Embryonic facial prominence (tissue), 1 donor: ENCODE data around the gene TMEM240.

Experiments
- DNase-seq: peaks from one replicate; pipeline ENCODE4 v3.0.0-alpha.2; 2016; ENCODE audit errors: extremely low spot score

TMEM240 gene

DNA sequence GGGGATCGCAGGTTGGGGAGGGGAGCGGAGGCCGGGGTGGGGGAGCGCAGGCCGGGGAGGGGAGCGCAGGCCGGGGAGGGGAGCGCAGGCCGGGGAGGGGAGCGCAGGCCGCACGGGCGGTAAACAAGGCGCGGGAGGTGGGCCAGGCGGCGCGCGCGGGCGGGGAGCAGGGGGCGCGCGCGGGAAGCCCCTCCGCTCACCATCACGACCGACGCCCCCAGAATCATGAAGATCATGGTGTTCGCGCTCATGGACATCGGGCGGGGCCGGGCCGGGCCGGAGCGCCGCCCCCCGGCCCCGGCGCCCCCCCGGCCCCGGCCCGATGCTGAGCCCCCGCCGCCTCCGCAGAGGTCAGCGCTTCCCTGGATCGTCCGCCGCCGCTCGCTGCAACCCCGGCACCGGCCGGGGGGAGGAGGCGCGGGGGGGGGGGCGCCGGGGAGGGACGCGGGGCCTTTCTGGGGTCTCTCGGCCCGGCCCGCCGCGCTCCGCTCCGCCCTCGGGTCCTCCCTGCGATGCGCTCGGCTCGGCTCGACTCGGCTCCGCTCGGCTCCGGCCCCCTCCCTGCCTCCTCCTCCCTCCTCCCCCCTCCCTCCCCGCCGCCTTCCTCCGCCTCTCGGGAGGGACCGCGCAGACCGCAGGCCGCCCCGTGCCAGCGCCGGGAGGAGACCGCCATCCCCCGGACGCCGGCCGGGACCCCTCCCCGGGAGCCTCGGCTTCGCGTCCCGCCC, at the start of gene TMEM240:
TMEM240 (minus strand) TSS at position 535 of the 728 bp plus-strand sequence; CDS start at position 257, 278 bp downstream.
- peak; percentile 65 for DNase-seq

DNA sequence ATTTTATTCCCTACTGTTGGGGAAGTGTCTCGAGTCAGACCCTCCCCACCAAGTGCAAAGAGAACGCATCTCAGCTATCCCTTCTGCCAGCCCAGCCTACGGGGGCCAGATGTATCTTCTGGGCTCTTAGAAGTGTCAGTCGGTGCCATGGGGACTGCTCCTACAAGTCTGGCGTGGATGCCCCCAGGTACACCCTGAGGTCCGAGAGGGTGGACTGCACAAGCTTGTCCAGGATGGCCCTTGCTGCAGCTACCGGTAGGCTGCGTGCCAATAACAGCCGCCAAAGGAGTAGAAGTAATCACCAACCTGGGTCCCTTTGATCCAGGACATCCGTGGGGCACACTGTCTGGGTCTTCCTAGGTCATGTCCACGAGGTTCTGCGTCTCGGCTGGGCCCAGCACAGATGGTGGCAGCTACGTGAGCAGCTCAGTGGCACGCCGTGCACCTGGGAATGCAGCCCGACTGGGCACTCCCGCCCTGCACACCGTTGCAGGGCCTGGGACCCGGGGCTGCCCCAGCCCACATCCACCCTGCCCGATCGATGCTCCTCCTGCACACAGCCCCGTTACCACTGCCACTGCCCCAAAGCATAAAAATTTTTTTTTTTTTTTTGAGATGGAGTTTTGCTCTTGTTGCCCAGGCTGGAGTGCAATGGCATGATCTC, 43.1 kb upstream of the TMEM240 start:
- no peak for DNase-seq

DNA sequence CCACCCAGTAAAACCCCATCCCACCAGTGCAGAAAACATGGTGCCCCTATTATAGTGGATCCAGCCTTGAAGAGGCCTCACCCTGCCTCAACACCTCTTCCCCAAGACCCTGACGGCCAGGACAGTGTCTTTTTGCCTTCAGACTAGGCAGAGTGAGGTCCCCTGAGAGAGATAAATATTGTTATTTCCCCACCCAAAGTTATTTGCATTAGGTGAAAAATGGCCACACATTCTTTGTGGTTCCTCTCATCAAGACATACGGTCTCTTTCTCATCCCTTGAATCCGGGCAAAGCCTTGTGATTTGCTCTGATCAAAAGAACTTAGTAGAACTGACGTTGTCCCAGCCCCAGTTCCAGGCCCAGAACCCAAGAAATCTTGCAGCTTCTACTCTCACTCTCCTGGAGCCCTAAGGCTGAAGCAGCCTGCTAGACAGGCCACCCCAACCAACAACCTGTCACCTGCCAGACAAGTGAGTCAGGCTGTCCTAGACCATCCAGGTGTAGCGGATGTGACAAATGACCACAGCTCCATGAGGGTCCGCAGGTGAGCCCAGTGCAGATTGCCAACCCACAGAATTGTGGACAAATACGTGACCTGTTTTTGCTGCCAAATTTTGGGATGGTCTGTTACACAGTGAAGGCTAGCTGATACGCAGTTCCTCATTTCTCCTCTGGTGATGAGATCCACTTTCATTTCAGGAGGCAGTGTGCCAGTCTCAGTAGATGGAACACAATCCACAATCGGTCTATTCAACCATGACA, 42.3 kb upstream of the TMEM240 start:
- no peak for DNase-seq

DNA sequence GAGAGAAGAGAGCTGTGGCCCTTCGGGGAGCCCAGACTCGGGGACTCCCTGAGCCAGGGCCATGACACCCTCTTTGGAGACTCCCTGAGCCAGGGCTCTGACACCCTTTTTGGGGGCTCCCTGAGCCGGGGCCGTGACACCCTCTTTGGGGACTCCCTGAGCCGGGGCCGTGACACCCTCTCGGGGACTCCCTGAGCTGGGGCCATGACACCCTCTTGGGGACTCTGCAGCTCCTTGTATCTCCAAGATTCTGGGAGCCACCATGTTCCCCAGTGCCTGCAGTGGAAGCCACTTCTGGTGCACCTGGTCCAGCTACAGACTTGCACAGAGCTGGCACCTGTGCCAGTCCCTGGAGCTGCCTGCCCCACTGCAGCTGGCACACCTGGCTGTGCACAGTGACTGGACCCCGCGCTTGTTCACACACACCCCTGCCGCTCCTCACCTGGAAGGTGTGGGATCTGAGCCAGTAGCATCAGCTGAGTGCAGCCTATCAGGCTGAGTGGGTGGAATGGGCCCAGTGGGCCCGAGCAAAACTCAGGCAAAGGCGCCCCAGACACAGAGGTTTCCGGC, 38.0 kb upstream of the TMEM240 start:
- no peak for DNase-seq

DNA sequence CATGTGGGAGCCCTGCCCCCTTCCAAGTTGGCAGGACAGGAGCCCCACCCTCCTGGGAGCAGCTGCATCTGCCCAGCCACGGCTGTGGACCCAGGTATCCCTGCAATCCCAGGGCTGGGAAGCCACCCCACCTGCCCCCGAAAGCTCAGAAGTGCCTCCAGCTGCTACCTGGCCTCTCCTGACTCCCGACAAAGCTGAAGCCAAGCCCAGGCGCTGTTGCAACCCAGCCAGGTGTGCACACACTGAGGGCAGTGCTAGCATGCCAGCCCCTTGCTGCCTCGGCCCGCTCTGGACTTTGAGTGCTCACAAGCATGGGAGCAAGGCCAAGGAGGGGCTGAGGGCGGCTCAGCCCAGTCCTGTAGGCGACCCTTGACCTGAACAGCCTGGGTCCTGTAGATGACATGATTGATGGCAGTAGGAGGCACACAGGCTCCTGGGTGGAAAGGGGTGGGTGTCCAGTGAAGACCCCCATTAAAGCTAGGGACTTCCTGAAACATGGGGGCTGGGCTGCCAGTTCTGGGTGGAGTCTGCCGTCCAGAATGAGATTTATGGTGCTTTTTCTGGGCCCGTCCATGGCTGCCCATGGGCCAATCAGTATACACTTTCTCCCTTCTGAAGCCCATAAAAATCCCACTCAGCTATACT, 37.1 kb upstream of the TMEM240 start:
- no peak for DNase-seq

DNA sequence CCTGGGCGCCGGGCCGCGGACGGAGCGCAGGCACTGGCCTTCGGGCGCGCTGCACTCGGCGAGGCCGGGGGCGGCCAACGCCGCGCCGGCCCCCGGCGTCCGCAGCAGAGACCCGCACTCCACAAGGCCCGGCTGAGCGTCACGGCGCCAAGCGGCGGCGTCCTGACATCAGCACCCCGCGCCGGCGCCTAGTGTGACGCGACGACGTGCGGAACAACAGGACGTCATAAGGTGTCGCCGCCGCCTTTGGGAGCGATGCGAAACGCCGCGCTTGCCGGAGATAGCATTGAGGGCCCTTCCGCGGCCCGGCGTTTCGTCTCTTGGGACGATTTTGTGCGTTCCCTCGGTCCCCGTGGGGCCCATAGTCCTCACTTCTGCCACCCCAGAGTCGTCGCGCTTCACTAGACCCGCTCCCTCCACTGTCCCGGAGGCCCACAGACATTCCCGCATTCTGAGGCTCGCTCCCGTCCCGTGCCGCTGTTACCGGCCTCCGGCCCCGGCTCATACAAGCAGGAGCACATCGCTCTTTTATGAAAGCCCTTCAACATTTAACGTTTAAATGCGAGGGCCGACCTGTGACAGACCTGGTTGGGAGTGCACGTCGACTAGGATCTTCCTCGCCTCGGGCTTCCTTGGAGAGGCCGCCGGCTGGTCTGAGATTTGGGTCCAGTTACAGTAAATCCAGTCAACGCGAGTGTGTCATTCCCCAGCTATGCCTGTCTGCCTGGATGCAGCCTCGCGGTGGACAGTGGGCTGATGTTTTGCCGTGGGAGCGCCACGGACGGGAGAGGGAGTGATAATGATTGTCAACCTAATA, 34.5 kb upstream of the TMEM240 start, which contains the start of gene SSU72:
SSU72 (minus strand) TSS at position 143 of the 817 bp plus-strand sequence. CDS start 306 bp downstream, outside the sequence.
- DNase-seq = peak; percentile 84

DNA sequence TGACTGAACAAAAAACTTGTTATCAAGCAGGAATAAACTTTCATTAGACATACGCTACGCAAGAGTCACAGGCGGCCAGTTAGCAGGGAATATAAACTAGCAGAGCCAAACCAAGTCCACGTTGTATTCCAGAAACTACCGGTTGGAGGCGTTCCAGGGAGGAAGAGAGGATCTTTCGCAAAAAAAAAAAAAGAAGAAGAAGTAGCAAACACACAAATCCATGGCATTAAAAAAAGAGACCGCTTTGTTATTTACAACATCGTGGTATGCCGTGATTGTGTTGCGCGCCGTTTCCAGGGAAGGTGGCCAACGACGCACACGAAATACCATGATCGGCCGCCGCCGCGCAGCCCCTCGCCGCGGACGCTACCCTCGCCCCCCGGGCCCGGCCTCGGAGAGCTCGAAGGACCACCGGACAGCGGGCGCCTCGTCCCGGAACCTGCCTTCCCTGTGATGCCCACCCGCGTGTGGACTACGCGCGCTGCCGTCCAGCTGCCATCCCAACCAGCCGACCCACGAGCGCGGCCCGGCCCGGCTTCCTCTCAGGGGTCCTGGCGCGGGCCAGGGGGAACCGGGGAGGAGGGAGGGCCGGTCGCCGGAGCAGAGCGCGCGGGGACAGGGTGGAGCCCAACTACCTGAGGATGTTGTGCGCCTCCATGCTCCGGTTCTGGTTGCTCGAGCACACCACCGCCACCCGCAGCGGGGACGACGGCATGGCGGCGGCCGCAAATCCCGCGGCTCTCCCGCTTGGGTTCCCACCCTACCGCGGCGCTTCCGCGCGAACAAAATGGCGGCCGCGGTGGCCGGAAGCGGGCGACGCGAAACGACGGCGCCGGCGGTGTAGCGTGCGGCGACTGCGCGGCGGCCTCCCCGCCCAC, 33.7 kb upstream of the TMEM240 start:
- DNase-seq = no peak

DNA sequence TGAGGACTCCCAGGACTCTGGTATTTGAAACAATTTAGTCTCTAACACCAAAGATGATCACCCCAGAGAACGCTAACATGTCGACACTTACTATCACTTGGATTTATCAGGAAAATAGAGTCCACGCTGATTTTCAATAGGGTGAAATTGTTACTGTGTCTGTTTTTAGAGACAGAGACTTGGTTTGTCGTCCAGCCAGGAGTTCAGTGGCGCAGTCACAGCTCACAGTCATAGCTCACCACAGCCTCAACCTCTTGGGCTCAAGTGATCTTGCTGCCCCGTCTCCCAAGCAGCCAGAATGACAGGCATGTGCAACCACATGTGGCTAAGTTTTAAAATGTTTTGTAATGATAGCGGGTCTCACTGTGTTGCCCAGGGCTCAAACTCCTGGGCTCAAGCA, 28.9 kb upstream of the TMEM240 start:
- DNase-seq = no peak

DNA sequence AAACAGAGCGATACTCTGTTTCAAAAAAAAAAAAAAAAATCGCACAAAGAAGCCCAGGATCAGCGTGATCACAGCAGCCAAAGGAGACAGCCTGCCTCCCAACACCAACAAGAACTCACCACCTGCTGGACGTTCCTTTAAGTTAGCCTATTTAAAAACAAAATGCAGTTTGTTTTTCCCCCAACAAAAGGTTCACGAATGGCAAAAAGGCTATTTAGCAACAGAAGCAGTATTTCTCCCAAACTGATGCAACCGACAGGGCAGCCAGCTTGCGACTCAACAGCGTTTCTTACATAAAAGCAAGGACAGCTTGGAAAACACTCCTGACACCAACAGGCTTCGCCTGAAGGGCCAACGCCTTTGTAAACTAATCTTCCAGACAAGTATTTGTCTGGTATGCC, 27.5 kb upstream of the TMEM240 start:
- no peak for DNase-seq

DNA sequence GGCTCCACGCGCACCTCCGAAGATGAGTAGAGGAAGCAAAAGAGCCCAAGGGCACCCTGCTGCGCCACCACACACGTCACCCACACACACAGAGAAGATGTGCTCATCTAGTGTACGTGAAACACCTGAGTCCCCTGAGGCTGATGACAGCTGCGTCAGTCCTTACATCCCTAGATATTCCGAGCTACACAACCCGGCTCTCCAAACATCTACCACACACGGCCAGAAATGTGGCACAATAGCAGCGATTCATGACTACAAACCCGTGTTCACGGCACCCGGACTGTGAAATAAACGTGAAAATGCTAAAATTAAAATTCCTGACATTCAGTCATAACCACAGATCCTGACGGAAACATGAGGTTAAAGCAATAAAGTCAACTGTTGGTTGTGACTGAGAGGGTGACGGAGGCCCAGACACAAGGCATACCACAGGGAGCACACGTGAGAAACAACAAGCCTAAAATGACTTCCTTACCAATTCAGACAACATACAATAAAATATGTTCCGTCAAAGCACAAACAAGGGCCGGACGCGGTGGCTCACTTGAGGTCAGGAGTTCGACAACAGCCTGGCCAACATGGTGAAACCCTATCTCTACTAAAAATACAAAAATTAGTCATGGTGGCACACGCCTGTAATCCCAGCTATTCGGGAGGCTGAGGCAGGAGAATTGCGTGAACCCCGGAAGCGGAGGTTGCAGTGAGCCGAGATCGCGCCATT, 26.9 kb upstream of the TMEM240 start:
- no peak for DNase-seq

DNA sequence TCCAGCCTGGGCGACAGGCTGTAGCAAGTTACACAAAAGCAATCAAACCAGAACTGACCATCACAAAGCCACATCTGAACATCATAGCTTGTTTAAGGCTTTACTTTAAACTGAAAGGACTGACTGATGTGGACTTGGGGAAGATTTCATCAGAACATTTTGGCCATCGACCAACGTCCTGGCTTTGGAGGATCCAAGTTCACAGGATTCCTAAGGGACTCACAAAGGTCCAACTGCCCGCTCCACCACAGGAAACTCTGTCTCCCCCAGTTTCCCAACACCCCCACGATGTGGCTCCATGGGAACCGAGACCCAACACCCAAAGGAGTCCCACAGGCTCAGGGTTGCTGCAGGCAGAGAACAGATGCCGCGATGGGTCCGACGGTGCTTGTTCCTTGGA, 24.9 kb upstream of the TMEM240 start:
- no peak for DNase-seq

DNA sequence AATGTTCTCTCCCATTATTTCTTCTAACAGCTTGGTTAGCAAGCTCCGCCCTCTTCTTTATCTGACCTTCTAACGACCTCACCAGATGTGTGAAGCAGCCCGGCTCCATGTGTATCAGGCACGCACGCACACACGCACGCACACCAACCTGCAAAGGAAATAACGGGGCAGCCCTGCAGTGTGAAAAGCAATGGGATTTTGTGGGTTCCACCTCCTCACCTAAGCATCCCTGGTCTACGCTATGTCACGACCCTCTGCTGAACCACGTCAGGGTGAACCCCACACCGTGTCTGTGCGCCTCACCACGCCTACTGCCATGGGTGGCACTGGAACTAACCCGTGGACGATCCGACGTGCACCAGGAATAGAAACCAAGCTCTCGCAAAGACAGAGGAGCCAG, 23.8 kb upstream of the TMEM240 start:
- no peak for DNase-seq

DNA sequence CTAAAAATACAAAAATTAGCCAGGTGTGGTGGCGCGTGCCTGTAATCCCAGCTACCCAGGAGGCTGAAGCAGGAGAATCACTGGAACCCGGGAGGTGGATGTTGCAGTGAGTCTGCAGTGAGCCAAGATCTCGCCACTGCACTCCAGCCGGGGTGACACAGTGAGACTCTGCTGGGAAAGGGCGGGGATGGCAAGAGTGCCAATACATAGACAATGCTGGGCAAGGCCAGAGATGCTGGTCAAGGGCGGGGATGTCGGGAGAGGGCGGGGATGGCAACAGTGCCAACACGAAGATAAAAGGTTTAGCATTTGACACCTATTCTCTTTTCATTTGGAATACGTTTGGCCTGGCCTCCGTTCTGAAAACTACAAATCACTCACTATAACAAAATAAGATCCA, 23.3 kb upstream of the TMEM240 start:
- no peak for DNase-seq

DNA sequence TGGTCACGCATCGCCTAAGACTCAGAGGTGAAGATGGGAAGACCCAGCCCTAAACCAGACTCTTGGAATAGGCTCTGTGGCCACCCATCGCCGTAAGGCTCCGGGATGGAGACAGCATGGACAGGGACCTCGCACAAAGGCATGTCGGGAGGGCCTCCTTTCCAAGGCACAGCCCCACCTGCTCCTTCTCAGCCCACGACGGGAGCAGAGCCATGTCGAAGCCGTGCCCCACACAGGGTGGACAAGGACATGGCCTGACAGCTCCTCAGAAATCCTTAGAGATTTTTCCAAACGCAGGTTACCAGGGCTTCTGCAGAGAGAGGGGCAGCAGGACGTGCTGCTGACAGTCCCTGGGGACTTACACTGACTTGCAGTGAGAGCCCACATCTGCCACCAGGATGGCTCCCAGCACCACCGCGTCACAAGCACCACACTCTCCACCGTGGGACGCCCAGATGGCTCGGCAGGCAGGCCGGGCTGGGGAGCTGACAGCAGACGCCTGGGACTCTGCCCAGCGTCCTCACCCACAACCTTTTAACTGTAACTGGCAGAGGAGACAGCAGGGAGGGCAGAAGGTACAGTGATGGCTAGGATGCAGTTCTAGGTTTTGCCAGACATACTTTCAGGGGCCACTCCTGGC, 22.3 kb upstream of the TMEM240 start:
- no peak for DNase-seq

DNA sequence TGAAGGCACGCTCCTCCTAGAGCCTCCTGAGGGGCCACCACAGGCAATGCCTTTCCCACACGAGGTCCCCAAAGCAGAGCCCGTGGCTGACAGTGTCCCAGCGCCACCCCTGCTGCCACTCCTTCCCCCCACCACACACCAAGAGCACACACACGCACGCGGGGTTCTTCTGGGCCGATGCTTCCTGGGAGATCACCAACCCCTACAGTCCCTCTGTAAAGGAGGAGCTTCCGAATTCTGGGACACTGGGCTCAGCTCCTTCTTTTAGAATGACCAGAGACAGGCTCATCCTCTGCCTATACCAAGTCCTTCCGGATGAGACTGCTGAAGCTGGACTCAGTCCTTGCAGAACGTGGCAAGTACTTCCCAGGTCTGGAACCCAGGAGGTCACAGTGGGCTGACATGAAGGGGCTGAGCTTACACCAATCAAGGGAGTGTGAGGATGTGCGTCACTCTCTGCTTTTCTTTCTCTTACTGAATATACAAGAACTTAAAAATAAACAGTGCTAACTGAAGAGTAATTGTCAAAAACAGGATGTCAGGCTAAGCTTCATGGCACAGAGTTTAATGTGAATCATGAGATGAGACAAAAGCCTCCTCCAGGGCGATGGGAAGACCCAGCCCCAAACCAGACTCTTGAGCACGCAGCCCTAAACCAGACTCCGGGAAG, 21.5 kb upstream of the TMEM240 start:
- DNase-seq = no peak

DNA sequence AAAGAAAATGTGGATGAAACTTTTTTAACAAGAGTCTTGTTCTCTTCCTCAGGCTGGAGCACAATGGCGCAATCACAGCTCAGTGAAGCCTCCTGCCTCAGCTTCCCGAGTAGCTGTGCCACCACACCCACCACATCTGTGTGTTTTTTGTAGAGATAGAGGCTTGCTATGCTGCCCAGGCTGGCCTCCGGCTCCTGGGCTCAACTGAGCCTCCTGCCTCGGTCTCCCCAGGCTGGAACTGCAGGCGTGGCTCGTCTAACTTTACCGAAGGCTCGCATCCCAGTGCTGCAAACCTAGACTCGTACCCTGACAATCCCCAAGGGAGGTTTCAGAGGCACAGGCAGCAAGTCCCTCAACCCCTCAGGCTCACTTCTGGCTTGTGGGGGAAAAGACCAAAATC, 19.8 kb upstream of the TMEM240 start:
- DNase-seq = no peak

DNA sequence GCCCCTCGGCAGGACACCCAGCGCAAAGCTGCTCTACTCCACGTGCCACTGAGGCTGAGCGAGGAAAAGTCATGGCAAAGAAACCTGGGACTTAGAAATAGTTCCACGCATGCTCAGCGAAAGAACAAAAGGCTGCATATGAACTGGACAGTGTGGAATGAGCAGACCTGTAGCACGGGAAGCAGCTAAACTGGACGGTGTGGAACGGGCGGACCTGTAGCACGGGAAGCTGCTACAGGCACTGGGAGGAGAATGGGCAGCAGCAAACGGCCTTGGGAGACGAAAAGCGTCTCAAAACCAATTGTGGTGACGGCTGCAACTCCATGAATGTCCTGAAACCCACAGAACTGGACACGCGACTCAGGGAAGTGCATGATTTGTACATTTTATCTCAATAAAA, 18.6 kb upstream of the TMEM240 start:
- DNase-seq = no peak

DNA sequence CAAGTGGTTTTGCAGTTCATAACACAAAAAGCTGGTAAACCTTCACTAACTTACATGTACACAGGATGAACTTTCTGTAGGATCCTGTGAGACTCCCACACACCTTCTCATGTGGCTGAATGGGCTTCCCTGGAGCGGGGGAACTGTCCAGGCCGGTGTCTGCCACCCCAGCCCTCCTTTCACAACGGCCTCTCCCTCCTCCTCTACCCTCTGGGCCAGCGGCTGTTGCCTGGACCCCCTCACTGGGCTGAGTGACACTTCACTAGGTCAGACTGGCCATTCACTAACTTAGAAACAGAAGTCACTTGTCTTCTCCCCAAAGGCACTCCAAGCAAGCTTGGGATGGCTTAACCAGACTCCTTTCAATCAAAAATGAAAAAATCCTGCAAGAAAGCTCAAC, 18.2 kb upstream of the TMEM240 start:
- DNase-seq = no peak
